Femur (tissue), 1 donor: Measurements from ENCODE around the gene AATF.

Experiments
- DNase-seq: peaks from one replicate; pipeline ENCODE4 v3.0.0-alpha.2; 2017

AATF gene

DNA sequence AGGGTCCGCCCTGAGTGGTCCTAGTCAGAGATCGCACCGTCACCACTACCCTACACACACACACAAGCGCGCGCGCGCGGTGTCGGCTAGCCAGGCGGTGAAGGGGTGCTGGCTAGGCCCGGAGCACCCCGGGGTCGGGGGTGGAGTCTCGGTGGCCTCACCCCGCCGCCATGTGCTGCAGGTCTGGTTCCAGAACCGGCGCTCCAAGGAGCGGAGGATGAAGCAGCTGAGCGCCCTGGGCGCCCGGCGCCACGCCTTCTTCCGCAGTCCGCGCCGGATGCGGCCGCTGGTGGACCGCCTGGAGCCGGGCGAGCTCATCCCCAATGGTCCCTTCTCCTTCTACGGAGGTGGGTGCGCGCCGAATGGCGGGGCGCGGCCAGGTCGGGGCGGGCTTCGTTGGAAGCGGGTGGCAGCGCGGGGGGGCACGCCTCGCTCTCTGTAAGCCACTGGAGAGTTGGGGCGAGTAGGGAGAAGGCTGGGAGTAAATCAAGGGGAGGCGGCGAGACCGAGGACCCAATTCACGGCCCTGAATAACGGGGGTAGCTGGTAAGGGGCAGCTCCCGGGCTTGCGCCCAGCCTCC lies 6.6 kb upstream of the AATF start:
- DNase-seq: no peak

- DNase-seq: no peak
Observed at GRCh38 chr17:36942631-36943125, 6.1 kb upstream of the AATF start.

DNA sequence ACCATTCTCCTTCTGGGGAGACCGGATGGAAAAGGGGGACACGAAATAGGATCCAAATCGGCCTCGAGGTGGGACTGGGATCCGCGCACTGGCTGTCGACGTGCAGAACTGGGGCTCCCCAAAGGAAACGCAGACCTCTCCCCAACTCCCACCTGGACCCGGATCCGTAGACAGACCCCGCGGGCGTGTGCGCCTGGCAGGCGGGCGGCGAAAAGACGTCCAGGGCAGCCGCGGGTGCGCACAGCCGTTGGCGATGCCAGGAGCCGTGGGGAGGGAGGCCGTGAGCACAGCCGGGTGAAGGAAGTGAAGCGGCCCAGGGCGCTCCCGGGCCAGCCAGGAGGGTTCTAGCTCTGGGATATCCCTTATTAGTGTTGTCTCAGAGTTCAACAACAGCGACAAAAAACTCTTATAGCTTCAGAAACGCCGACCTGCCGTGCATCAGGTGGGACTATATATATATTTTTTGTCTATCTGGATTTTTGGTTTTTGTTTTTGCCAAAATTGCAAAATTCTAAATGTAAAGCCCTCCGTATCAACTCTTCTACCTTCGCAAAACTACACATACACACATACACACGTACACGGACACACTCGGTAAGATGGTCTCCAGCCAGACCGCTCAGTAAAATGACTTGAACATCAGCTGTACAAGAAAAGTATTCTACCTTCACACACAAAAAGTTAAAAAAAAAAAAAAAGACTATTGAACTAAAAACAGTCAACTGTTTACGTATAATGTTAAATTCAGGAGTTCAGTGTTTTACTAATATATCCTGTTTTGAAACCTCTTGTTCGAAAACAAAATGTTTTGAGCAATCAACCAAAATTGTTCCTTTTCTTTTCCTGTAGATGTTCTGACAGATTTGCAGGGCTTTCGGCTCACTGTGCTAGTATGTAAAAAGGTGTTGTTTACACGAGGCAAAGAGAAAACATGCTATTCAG lies 5.2 kb upstream of the AATF start:
- DNase-seq: no peak

DNA sequence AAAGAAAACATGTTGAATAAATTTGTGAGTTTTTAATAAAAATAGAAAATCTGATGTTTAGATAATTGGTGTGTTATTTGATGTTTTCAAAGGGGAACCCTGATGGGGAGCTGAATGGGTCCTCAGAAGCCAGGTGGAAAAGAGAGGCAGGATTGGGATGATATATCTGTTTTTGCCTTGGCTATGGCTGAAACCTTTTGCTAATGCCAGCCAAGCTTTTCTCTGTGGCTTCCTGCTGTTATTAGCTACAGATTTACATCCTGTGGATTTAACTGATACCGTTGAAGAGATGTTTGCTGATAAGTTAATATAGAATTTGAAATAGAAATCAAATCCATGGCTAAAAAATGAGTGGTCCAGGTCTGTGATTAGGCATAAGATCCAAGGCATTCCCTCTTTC lies 4.2 kb upstream of the AATF start:
- DNase-seq: no peak

- DNase-seq: no peak
Observed at GRCh38 chr17:36945140-36945539, 3.6 kb upstream of the AATF start.

DNA sequence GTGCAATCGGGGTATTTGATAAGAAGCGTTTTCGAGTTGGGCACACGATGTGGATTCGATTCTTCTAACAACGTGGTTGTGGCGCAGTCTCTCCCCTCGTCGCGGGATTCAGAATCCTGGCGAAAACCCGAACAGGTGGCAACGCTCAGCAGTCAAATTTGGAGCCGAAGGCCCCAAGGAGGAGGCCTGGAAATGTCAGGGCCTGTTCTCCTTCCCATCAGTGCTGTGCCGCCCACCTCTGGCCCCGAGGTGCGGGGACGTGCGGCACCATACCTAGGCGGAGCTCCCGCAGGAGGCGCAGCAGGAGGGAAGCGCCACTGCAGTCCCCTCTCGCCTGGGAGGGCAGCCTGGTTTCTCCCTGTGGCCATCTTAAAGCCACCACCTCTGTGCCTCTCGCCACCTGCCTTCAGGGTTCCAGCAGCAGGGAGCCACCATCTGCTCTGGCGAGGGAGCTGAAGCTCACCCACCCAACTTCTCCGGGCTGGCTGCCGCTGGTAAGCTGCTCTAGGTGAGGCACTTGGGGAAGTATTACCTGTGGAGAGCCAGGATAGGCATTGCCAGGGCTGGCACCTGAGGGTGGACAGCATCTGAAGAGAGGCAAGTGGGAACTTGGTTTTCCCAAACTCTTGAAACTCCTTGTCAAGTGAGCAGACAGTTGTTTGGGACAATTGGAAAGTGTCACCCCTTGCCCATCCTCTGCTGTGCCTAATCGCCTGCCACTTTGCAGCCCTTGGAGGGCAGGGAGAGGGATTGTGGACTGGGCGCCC lies 2.6 kb upstream of the AATF start:
- no peak for DNase-seq

GRCh38 chr17:36946726-36947091 lies 2.0 kb upstream of the AATF start:
- no peak for DNase-seq

GRCh38 chr17:36947922-36948716 lies 635 bp upstream of the AATF start:
- no peak for DNase-seq

DNA sequence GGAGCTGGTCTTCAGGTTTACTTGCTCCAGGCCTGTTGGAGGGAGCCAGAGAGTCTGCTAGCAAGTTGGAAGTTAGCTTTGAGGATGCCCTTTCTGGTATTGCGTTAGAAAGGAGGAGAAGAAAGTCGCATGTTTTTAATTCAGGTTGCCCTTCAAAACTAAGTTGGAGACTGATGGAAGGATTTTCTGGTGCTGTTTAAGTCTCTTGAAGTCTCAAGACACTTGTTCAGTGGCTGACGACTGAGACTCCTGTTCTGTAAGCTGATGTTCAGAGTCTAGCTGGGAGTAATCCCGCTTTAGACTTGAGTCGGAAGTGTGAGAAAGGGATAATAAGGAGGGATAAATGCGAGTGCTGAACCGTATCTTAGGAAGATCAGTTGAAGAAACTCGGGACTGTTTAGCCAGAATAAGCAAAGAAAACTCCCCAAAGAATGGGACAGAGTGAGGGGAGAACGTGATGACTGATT lies 740 bp downstream of the AATF start:
- no peak for DNase-seq

DNA sequence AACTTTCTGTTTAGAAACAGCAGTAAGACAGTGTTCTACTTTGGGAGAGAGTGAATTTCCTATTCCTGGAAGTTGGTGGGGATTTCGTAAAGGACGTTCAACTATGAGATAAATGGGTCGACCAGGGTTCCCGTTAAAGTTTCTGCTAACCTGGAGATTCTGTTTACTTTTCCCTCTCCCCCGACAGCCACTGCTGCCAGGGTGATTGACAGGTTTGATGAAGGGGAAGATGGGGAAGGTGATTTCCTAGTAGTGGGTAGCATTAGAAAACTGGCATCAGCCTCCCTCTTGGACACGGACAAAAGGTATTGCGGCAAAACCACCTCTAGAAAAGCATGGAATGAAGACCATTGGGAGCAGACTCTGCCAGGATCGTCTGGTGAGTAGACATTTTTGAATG lies 1.3 kb downstream of the AATF start:
- no peak for DNase-seq

DNA sequence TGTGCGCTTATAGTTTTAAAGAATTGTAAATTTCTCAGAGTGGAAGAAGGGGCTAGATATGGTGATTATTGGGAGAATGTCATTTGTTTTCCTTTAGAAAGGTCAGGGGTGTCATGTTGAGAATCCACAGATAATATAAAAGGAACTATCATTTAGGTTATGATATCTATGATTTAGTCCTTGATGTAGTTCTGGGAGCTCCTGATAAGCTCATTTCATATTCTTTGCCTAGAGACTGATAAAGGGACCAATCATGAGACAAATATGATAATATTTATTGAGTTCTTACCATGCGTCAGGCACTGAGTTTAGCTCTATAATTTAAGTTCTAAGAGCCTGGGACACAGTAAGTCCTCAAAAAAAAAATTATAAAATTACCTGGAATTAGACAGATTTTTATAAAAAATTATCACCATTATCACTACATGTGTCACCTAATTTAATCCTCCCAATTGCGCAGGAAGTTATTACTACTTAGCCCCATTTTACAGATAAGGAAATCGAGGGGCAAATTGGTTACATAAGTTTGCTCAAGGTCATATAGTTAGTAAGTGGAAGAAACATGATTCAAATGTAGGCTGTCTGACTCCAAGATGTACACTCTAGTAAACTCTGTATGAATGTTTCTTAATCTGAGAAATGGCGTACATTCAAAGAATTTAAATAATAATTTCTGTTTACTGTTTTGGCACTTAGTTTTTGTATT lies 2.5 kb downstream of the AATF start:
- no peak for DNase-seq

DNA sequence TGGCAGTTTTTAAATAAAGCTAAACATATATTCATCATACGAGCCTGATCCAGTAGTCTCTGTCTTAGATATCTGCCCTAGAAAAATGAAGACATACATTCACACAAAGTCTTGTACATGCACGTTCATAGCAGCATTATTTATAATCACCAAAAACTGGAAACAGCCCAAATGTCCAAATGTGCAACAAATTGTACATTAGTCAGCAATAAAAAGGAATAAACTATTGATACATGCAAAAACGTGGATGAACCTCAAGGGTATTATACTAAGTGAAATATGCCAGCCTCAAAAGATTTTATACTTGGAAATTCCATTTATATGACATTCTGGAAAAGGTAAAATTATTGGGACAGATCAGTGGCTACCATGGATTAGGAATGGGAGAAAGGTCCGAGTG lies 22.8 kb downstream of the AATF start:
- DNase-seq: no peak

DNA sequence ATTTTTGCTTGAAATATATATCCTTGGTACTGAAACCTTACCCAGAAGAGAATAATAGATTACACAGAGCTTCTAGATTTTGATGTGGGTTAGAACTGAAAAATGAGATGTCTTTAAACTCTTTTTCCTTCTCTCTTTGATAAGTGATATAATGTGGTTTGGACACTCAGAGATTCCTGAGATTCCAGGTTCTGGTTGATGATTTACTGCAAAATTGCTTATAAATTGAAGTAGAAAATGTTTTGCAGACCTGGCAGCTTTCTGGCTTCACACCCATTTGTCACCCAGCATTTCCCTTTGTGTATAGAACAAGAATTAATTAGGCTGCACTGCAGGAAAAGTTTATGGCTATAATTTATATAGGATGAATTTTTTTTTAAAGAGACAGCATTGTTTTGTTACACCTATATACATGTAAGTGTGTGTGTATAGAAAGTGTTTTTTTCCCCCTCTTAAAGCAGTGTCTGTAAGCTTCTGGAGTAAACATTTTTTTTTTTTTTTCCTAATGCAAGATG lies 23.5 kb downstream of the AATF start:
- DNase-seq: no peak

GRCh38 chr17:36972905-36973304 lies 24.2 kb downstream of the AATF start:
- DNase-seq: no peak

DNA sequence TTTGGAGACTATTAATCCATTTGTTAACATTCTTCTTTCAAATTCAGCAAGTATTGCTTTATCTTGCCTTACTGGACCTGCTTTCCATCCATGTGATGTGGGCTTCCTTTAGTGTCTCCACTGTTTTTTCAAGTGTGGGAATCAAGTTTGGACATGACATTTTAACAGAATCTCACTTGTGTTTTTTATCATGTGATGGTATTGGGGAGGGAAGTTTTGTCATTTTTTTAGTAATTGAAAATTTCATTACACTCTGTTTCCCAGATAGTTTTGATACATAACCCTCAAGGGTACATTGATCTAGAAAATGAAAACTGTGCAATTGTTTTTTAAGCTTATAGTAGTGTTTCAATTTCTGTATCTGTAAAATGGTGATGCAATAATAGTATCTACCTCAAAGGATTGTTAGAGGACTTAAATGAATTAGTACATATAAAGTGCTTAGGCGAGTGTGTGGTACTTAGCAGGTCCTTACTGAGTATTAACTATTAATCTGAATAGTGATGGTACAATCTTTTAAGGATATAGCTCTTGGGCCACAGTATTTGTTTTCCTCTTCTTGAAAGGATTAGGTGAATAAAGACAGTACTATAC lies 27.3 kb downstream of the AATF start:
- no peak for DNase-seq

DNA sequence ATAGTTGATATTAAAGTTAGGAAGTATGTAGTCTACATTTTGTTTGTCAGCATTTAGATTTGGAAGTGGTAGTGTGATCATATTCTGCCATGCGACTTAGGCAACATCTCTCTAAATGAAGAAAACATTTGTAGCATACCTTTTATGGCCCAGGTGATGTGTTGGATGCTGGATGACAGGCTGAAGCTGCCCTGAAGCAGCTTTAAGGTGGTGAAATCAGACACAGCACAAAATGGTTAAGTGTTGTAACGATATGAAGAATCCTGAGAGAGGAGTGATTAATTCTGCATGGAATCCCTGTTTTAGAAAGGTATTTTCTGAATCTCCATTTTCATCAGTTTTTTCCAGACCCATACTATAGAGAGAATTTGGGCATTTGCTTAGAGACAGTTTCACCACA lies 28.3 kb downstream of the AATF start:
- DNase-seq: no peak

DNA sequence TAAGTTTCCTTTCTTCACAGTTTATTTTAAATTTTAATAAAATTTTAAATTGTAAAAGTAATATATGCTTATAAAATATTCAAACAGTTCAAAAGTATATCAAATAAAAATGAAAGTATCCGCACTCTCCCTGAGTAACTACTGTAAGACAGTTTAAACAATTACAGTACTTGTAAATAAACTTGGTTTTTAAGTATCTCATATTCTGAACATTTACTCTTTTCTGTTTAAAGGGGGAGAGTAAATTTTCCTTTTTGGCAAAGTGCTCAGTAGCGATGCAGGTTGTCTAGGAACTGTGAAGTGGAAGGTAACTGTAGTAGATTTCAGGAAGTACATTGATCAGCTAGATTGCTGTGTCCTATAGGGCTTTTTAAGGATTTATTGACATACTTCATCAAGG lies 28.8 kb downstream of the AATF start:
- no peak for DNase-seq

GRCh38 chr17:36978810-36979564 lies 30.2 kb downstream of the AATF start:
- DNase-seq: no peak

GRCh38 chr17:36979565-36979941 lies 30.8 kb downstream of the AATF start:
- no peak for DNase-seq

- DNase-seq: no peak
Observed at GRCh38 chr17:36980280-36980761, 31.6 kb downstream of the AATF start.
